Bronchial epithelial cell (primary cell): ENCODE data around the gene SHANK1. TPM values are rescaled to one million over a fixed set of nuclear protein-coding genes. Genes with fewer than 3 reads are reported as not detected.

Experiments
- DNase-seq: peaks from one replicate; pipeline ENCODE4 v3.0.0-alpha.2; 2010; ENCODE audit warnings: low read depth
- FAIRE-seq: peaks from 2 replicates; lab custom pipeline; 2011; peaks lifted over from hg19 to GRCh38; lab: Jason Lieb, UNC
- H3K27me3 ChIP-seq: 2 replicates; pipeline ENCODE4 v1.5.1; 2011; ENCODE audit warnings: low read length; ENCODE audit not compliant: control insufficient read depth, insufficient read depth
- H3K36me3 ChIP-seq: 2 replicates; pipeline ENCODE4 v1.5.1; 2011; ENCODE audit warnings: low read length; ENCODE audit not compliant: control insufficient read depth, insufficient read depth
- H3K4me3 ChIP-seq: 2 replicates; pipeline ENCODE4 v1.5.1; 2011; ENCODE audit warnings: mild to moderate bottlenecking, low read depth, low read length, control low read depth
- CTCF ChIP-seq: IDR thresholded peaks from 2 replicates; pipeline ENCODE4 v1.5.1; 2011; ENCODE audit warnings: mild to moderate bottlenecking, moderate library complexity, low read length, control low read depth, inconsistent platforms; ENCODE audit not compliant: insufficient read depth, severe bottlenecking
- total RNA-seq: library from RNA; depleted of rRNA; stranded (reverse); fragments of >200 nt; gene quantifications from 2 replicates; pipeline ENCODE4 v1.2.1, GENCODE V29; 2014

Gene SHANK1
- total RNA-seq, 1 donor from 2014 or later, result not detected

- FAIRE-seq (no peak), DNase-seq (no peak)
- no peak overlapping the region for H3K4me3 ChIP-seq
- no peak for TF ChIP-seq CTCF
- no peaks in the 10 kb centered on the region for H3K36me3 ChIP-seq
- H3K27me3 ChIP-seq, result peaks cover 5% of the 10 kb centered on the region
Observed at GRCh38 chr19:50716178-50717025, 3.2 kb downstream of the SHANK1 start.

- DNase-seq (no peak), FAIRE-seq (no peak)
- Histone ChIP-seq H3K27me3 (peaks cover 3% of the 10 kb centered on the region), H3K36me3 (no peaks in the 10 kb centered on the region), H3K4me3 (no peak overlapping the region)
- TF ChIP-seq CTCF, result no peak
Observed at GRCh38 chr19:50713556-50714236, 5.9 kb downstream of the SHANK1 start.

- Histone ChIP-seq H3K36me3 (no peaks in the 10 kb centered on the region), H3K27me3 (peaks cover 3% of the 10 kb centered on the region), H3K4me3 (no peak overlapping the region)
- TF ChIP-seq CTCF, result no peak
- DNase-seq, result no peak
- no peak for FAIRE-seq
Observed at GRCh38 chr19:50712833-50713232, 6.8 kb downstream of the SHANK1 start.

GRCh38 chr19:50711805-50712204 lies 7.8 kb downstream of the SHANK1 start:
- H3K27me3 ChIP-seq, result no peaks in the 10 kb centered on the region
- FAIRE-seq (no peak), DNase-seq (no peak)
- TF ChIP-seq CTCF, result no peak
- H3K4me3 ChIP-seq, result no peak overlapping the region
- no peaks in the 10 kb centered on the region for H3K36me3 ChIP-seq

GRCh38 chr19:50711196-50711595 lies 8.4 kb downstream of the SHANK1 start:
- TF ChIP-seq CTCF, result no peak
- no peak overlapping the region for H3K4me3 ChIP-seq
- FAIRE-seq, result no peak
- no peaks in the 10 kb centered on the region for H3K36me3 ChIP-seq
- no peak for DNase-seq
- no peaks in the 10 kb centered on the region for H3K27me3 ChIP-seq
